HG03196 (cell line): ENCODE results near the gene TXN2.
A peak's percentile ranks its signal among the peaks of the same experiment; 100 is the strongest.
"Not testable (repeated sequence)": the region's sequence is repeated elsewhere in the genome, so short reads cannot be mapped to it uniquely, and the experiment has no call there.

Experiments
- ATAC-seq: cut with Tn5 transposase; IDR thresholded peaks from one replicate; pipeline ENCODE4 v1.9.1; 2021; ENCODE audit not compliant: unreplicated experiment

TXN2 gene

GRCh38 chr22:36456464-36456845 is 25.0 kb downstream of the TXN2 start:
- no peak for ATAC-seq

DNA sequence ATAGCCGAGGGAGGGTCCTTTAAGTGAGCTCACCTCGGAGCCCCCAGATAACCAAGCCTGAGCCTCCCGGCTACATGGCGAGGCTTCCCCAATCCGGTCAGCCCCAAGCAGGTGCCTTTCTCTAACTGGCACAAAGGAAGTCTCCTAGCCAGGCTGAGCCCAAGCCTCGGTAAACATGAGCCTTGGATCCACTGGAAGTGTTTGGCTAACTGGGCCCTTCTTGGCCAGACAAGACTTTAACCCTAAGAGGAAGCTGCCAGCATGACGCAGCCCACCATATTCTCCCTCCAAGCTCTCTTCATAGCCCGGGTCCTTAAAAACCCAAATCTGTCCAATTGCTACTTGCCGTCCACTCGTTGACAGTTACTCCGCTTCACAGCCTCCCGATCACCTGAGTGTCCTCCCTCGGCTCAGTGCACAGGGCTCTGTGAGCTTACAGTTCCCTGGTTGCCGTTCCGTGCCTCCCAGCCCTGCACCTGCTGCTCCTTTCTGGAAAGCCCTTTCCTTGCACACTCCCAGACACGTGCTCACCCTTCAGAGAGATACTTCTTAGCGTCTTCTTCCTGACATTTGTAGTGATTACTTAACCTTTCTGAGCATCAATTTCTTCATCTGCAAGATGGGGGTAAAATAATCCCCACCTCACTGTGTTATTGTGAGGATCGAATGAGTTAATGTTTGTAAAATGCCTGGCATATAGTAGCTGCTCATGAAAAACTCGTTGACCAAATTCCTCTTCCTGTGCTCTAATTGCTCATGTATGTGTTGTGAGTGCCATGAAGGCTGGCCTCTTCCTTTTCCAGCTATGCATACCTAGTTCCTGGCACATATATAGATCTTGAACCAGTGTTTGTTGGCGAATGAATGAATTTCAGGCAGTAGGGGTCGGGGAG is 25.6 kb downstream of the TXN2 start:
- no peak for ATAC-seq

DNA sequence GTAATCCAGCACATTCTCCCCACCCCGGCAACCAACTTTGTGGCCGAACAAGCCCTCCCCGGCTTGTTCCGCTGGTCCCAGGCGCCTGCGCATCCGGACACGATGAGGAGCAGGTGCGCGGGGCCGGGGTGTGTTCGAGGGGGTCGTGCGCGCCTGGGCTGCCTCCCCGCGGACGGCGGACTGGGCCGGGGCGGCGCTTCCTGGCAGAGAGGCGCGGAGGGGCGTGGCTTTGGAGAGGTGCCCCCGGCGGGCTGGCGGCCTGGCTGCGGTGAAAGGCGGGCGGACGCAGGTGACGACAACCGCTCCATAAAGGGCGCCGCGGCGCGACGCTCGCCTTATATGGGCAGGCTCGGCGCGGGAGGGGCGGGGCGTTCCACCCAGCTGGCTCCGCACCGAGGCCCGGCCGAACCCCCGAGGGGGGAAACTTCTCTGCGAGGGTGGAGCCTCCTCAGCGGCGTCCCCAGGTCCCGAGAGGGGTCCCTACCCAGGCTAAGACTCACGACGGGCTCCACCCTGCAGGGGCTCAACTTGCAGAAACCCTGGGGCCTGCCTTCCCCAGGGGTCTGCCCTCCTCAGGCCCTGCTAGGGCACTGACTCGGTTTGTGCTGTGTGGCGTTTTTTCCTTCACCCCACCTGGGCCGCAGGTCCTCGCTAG is 26.4 kb downstream of the TXN2 start:
- peak; percentile 38 for ATAC-seq

DNA sequence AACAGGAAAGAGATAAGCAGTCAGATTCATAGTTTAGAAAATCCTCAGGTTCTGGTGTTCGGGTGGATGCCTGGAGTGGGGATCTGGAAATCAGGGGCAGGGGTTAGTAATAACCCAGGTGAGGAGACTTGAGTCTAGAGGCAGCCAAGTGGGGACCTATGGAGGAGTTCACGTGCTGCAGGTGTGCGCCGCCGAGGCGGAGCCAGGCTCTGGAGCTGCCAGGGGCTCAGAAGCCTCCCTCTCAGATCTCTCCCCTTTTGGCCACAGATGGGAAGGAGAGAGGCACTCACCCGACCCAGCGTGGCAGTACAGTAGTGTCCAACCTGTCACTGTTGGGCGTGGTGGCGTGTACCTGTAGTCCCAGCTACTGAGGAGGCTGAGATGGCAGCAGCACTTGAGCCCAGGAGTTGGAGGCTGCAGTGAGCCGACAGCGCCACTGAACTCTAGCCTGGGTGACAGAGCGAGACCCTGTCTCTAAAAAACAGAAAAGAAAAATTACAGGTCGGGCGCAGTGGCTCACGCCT is 27.5 kb downstream of the TXN2 start:
- ATAC-seq, result no peak

DNA sequence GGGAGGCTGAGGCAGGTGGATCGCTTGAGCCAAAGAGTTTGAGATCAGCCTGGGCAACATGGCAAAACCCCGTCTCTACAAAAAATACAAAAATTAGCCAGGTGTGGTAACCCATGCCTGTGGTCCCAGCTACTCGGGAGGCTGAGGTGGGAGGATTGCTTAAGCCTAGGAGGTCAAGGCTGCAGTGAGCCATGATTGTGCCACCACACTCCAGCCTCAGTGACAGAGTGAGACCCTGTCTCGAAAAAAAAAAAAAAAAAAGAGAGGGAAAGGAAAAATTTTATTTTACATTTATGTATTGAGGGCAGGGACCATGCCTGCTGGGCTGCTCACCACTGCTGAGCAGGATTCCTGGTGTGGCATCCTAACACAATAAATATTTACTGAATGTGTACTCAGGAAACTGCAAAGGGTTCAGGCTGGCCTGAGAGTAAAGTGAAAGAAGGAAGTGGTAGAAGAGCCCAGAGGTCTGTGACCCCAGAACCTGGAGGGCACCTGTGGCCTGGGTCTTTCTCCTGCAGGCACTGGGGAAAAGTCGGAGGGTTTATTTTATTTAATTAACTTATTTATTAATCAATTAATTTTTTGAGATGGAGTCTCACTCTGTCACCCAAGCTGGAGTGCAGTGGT is 28.3 kb downstream of the TXN2 start:
- ATAC-seq, result not testable (repeated sequence)

DNA sequence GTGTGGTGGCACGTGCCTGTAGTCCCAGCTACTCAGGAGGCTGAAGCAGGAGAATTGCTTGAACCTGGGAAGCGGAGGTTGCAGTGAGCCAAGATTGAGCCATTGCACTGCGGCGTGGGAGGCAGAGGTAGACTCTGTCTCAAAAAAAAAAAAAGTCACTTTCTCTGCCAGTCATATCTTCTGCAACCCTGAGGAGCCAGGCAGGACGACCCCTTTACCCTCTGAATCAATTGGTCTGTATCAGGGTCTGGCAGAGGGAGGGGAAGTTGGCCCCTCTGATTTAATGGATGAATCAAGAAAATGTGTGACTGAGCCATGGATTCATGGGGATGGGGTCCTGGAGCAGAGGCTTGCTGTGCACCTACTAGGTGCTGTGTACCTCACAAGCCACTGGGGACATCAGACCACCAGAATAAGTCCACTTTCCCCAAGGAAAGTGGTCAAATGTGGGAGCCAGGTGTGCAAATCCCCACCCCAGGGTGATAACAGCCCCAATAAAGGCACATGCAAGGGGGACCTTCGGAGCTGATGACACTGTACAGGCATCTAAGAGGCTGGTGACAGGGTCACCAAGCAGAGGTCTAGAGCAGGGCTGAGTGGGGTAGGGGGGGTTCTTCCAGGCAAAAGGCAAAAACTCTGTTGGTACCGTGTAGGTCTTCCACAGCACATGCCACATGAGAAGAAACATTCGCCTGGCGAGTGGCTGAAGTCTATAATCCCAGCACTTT is 29.0 kb downstream of the TXN2 start:
- ATAC-seq, result no peak

- ATAC-seq, result not testable (repeated sequence)
Observed at GRCh38 chr22:36450923-36451322, 30.5 kb downstream of the TXN2 start.

- no peak for ATAC-seq
Observed at GRCh38 chr22:36449596-36450175, 31.8 kb downstream of the TXN2 start.

DNA sequence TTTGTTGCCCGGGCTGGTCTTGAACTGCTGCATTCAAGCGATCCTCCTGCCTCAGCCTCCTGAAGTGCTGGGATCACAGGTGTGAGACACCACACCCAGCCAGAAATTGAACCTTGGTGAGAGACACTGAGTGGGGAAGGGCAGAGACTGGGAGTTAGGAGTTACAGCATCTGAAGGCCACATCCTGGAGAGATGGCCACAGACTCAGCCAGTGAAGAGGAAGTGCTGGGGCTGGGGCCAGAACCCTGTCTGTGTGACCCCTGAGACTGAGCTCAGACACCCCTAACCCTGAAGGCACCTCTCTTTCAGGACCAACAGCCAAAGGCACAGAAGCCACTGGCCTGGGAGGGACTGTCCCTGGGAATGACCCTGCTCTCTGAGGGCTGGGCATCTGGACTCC is 33.8 kb downstream of the TXN2 start:
- ATAC-seq, result no peak

- ATAC-seq, result no peak
Observed at GRCh38 chr22:36445158-36445668, 36.2 kb downstream of the TXN2 start.

DNA sequence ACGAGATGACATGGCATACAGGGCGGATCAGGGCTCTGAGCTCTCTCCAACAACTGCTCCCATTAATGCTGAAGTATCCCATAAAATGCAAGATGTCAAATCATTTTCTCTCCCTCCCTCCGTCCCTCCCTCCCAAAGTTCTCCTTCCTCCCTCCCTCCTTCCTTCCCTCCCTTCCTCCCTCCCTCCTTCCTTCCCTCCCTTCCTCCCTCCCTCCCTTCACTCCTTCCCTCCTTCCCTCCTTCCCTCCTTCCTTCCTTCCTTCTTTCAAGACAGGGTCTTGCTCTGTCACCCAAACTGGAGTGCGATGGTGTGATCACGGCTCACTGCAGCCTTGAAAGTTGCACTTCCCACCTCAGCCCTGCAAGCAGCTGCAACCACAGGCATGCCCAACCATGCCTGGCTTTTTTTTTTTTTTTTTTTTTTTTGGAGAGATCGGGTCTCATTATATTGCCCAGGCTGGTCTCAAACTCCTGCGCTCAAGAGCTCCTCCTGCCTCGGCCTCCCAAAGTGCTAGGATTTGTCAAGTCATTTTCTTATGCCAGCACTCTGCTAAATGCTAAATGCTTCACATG is 38.2 kb downstream of the TXN2 start:
- no peak for ATAC-seq

DNA sequence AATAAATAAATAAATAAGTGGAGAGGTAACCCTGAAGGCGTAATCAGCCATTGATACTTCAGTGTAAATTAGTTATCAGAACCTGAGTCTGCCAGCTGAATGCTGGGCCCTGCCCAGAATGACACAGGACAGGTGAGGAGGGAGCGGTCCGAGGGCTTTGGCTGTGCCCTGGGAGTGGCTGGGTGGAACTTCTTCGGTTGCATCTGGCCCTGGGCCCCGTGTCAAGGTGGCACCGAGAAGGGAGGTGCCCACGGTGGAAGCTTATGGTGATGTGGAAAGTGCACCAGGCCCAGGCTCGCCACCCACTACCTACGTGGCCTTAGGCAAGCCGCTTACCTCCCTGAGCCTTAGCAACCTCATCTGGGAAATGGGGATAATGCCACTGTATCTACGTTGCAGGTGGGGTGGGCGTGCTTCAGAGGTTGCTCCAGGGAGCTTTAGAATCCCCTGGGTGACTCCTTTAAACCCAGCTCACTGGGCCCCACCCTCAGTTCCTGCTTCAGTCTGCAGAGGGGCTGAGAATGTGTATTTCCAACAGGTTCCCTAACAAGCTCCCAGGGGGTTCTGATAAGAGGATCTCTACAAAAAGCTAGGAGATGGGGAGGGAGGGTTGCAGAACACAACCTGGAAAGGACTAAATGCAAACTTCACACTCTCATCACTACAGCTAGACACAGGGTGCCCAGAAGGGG is 38.8 kb downstream of the TXN2 start:
- no peak for ATAC-seq

- no peak for ATAC-seq
Observed at GRCh38 chr22:36440429-36441002, 40.9 kb downstream of the TXN2 start.

DNA sequence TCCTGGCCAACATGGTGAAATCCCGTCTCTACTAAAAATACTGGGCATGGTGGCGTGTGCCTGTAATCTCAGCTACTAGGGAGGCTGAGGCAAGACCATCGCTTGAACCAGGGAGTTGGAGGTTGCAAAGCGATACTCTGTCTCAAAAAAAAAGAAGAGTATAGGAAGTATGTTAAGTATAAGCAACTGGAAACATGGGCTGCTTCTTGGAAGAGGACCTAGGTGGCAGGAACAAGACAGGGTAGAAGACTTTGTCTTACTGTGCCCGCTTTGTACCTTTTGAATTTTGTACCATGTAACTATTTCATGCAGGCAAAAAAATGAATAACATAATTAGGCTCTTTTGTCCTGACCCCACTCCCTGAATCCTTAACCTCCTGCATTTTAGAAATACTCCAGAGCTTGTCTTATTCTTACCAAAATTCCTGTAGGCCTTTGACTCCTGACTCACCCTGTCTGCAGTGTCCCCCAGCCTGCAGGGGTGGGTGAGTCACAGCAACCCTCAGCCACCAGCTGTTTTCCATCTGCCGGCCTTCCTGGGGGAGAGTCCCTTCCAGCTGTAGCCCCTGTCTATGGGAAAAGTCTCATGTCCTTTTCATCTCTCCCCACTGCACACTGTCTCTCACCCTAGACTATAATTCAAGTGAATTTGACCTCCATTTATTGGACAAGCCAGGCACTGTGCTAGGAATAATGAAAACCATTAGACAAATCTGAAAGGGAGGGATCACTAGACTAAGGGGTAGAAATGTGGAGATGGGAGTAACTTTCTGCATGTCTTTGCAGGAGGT is 41.8 kb downstream of the TXN2 start:
- no peak for ATAC-seq

DNA sequence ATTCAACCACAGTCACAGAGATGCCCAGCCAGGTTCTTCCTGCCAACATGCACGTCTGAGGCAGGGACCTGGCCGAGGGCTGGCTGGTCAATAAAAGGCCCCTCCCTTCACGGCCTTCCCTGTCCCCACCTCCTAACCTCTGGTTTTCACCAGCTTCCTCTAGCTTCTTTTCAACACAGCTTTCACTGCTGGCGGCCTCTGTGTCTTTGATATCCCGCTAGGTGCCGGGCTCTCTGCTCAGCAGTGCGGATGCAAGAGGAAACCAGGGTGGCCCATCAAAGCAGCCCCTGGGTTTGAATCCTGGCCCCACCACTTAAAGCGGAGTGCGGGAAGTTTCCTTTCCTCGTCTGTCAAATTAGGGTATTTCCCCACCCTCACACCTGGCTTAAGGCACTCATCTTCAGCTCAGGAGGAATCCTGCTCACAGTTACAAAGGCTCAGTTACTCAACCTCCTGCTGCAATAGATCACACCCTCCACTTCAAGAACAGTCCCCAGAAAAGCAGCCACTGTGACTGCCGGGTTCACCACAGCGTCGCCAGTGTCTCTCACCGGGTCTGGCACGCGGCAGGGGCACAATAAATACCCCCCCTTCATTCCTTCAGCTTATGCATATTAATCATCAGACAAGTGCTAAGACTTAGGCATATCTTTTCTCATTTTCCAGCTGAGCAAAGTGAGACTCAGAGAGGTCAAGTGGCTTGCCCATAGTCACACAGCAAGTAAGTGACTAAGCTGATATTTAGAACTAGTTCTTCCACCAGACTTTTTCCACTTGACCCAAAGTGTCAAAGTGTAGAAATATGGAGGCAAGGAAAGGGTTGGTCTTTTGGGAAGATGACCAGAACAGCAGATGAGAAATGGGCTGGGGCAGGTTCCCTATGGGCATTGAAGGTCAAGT is 45.7 kb downstream of the TXN2 start:
- ATAC-seq, result no peak

DNA sequence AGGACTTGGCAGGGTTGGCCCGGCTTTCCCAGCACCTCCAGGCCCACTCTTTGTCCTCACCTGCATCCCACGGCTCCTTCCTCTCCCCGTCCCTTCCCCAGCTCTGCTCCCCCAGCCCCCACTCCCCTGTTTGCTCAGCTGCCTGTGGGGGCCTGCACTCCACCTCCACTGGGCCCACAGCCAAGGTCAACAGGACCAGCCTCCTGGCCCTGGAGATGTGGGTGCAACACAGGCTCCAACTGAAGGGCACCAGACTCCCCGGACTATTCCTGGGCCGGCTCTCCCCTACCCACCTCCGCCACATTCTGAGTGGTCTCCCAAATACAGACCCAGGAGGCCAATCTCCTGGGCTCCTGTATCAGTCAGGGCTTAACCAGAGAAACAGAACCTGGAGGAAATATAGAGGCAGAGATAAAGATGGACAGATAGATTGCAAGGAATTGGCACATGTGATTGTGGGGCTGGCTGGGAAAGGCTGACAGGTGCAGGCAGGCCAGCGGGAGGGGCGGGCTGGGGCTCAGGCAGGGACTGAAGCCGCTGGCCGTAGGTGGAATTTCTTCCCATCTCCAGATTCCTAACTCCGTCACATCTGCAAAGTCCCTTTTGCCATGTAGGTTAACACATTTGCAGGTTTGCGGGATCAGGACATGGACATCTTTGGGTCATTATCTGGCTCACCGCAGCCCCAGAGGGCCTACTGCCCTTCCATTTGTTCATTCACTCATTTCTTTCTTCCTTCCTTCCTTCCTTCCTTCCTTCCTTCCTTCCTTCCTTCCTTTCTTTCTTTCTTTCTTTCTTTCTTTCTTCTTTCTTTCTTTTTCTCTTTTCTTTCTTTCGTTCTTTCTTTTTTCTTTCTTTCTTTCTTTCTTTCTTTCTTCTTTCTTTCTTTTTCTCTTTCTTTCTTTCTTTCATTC is 47.9 kb downstream of the TXN2 start:
- ATAC-seq, result no peak
